Loucy (cell line): ENCODE data around the gene DTNBP1.

Source experiments
- EZH2phosphoT487 ChIP-seq: fragments of 200-600 bp; IDR thresholded peaks from 2 replicates; pipeline ENCODE4 v1.6.1; 2018; ENCODE audit warnings: antibody characterized with exemption, mild to moderate bottlenecking, moderate library complexity, borderline replicate concordance
- TF ChIP-seq, protein P1 (sequence below): fragments of 200-600 bp; sonication (generic); conservative IDR thresholded peaks from 2 replicates; pipeline ENCODE4 v1.5.1; 2014; ENCODE audit warnings: mild to moderate bottlenecking, antibody characterized with exemption, low read length

DNA sequence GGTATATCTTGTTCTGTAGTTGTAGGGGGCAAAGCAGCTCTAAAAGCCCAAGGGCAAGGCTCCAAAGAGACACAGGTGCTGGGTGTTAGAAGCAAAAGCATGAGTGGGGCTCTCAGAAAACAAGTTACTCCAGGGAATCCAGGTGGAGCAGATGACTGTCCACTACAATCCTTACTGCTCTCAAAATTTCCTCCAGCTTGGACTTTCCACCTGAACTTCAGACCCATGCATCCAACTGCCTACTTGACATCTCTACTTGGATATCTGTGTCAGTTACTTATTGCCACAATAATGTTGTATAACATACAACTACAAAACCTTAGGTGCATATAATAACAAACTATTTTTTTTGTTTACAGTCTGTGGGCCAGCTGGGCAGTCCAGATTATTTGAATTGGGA is 22.8 kb upstream of the DTNBP1 start:
- TF ChIP-seq, protein P1, sequence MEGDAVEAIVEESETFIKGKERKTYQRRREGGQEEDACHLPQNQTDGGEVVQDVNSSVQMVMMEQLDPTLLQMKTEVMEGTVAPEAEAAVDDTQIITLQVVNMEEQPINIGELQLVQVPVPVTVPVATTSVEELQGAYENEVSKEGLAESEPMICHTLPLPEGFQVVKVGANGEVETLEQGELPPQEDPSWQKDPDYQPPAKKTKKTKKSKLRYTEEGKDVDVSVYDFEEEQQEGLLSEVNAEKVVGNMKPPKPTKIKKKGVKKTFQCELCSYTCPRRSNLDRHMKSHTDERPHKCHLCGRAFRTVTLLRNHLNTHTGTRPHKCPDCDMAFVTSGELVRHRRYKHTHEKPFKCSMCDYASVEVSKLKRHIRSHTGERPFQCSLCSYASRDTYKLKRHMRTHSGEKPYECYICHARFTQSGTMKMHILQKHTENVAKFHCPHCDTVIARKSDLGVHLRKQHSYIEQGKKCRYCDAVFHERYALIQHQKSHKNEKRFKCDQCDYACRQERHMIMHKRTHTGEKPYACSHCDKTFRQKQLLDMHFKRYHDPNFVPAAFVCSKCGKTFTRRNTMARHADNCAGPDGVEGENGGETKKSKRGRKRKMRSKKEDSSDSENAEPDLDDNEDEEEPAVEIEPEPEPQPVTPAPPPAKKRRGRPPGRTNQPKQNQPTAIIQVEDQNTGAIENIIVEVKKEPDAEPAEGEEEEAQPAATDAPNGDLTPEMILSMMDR, result no peak
- TF ChIP-seq EZH2phosphoT487, result no peak
